ENCODE measurements around the gene SLC35F5.
"Not testable (repeated sequence)": the region's sequence is repeated elsewhere in the genome, so short reads cannot be mapped to it uniquely, and the experiment has no call there.

GRCh38 chr2:113704300-113704993, 52.0 kb downstream of the SLC35F5 start:
- TF ChIP-seq, protein P1, sequence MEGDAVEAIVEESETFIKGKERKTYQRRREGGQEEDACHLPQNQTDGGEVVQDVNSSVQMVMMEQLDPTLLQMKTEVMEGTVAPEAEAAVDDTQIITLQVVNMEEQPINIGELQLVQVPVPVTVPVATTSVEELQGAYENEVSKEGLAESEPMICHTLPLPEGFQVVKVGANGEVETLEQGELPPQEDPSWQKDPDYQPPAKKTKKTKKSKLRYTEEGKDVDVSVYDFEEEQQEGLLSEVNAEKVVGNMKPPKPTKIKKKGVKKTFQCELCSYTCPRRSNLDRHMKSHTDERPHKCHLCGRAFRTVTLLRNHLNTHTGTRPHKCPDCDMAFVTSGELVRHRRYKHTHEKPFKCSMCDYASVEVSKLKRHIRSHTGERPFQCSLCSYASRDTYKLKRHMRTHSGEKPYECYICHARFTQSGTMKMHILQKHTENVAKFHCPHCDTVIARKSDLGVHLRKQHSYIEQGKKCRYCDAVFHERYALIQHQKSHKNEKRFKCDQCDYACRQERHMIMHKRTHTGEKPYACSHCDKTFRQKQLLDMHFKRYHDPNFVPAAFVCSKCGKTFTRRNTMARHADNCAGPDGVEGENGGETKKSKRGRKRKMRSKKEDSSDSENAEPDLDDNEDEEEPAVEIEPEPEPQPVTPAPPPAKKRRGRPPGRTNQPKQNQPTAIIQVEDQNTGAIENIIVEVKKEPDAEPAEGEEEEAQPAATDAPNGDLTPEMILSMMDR (IDR thresholded peaks at IDR 0.05) = not testable (repeated sequence)
- TF ChIP-seq POLR2A, POLR2AphosphoS5 (IDR thresholded peaks at IDR 0.05): not testable (repeated sequence)

All from breast epithelium (tissue), 3 donors.